Middle frontal gyrus (tissue), 1 donor: ENCODE data around the gene CD33.
"Not testable (repeated sequence)": the region's sequence is repeated elsewhere in the genome, so short reads cannot be mapped to it uniquely, and the experiment has no call there.

Experiments
- DNase-seq: peaks from one replicate; pipeline ENCODE4 v3.0.0-alpha.2; 2015; ENCODE audit warnings: low spot score; ENCODE audit errors: extremely low spot score

Gene CD33

GRCh38 chr19:51210191-51210784 lies 14.6 kb upstream of the CD33 start:
- DNase-seq, result no peak

GRCh38 chr19:51210874-51211361 lies 14.0 kb upstream of the CD33 start:
- DNase-seq, result not testable (repeated sequence)

GRCh38 chr19:51211833-51212232 lies 13.0 kb upstream of the CD33 start:
- no peak for DNase-seq

- DNase-seq, result no peak
Observed at GRCh38 chr19:51219307-51219706, 5.6 kb upstream of the CD33 start.

GRCh38 chr19:51219971-51220370 lies 4.9 kb upstream of the CD33 start:
- no peak for DNase-seq

DNA sequence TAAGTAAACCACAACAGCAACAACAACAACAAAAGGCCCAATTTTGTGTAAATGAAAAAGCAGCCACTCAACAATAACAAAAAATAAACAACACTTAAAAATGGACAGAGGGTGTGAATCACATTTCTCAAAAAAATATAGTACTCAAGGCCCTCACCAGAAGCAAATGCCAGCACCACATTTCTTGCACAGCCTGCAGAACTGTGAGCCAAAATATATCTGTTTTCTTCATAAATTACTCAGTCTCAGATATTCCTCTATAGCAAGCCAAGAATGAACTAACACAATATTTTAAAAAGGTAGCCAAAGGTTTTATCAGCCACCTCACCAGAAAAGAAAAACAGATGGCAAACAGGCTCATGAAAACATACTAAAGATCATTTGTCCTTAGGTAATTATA lies 3.9 kb upstream of the CD33 start:
- DNase-seq, result no peak

GRCh38 chr19:51224163-51224641 lies 678 bp upstream of the CD33 start:
- no peak for DNase-seq

- no peak for DNase-seq
Observed at GRCh38 chr19:51226067-51226466, 1.2 kb downstream of the CD33 start.

GRCh38 chr19:51227326-51227725 lies 2.4 kb downstream of the CD33 start:
- no peak for DNase-seq

GRCh38 chr19:51227966-51228365 lies 3.1 kb downstream of the CD33 start:
- no peak for DNase-seq

DNA sequence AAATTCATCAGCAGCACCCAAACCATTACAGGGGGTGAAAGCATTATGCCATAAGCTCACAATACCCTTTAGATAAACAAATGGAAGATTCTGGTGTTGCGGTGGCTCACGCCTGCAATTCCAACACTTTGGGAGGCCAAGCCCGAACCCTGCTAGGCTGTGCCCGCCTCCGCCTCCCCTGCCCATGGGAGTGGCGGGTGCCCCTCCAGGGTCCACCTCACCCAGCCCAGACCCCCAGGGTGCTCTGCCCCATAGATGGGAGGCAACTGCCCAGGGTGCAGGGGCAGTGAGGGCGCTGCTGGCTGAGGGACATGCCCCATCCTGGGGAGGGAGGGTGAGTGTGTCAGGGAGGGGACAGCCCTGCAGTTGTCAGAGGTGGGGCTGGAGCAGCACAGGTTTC lies 16.0 kb downstream of the CD33 start:
- DNase-seq, result no peak

DNA sequence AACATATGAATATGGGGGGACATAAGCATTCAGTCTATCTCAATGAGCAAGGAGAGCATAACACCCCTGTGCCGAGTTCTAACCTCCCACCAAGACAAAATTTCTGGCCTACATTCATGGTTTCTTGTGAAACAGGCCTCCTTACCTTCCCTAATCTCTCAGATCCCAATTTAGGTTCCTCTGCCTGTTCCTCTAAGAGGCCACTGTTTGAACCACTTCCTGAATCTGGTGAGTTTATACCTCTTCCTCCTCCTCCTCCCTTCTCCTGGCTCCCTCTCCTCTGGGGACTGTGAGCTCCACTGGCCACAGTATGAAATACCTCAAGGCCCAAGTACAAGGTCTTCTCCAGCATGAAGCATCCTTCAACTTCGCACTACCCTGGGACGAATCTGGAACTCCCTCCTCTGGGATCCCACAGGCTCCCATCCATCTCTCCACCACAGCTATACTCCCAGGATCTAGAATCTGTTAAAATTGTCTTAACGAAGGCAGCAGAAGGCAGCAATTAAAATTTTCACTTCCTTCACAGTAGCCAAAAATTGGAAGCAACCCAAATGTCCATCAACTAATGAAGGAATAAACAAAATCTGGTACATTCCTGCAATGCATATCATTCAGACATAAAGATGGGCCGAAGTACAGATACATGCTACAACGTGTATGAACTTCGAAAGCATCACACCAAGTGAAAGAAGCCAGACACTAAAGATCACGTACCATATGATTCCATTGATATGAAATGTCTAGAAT lies 18.2 kb downstream of the CD33 start:
- no peak for DNase-seq

- no peak for DNase-seq
Observed at GRCh38 chr19:51246164-51246552, 21.3 kb downstream of the CD33 start.

GRCh38 chr19:51247972-51248590 lies 23.2 kb downstream of the CD33 start:
- no peak for DNase-seq

GRCh38 chr19:51250786-51251467 lies 26.0 kb downstream of the CD33 start, which contains the start of gene SIGLECL1:
Gene SIGLECL1, plus strand, starts transcription at chr19:51251080. Its CDS starts 12,993 bp downstream, at chr19:51264073.
- DNase-seq, result no peak

GRCh38 chr19:51251468-51251820 lies 26.6 kb downstream of the CD33 start:
- DNase-seq, result no peak

- DNase-seq, result no peak
Observed at GRCh38 chr19:51252306-51253079, 27.6 kb downstream of the CD33 start.

GRCh38 chr19:51253088-51253806 lies 28.4 kb downstream of the CD33 start:
- no peak for DNase-seq

- DNase-seq, result no peak
Observed at GRCh38 chr19:51256155-51256625, 31.3 kb downstream of the CD33 start.

- DNase-seq, result no peak
Observed at GRCh38 chr19:51257471-51257870, 32.6 kb downstream of the CD33 start.
